Keratinocyte (primary cell): ENCODE data around the gene HOMEZ. TPM values are rescaled to one million over a fixed set of nuclear protein-coding genes. Genes with fewer than 3 reads are reported as not detected.

Experiments
- DNase-seq: peaks from one replicate; pipeline ENCODE4 v3.0.0-alpha.2; 2011; ENCODE audit warnings: low read depth, missing footprints, low spot score
- FAIRE-seq: peaks from 2 replicates; lab custom pipeline; 2011; peaks lifted over from hg19 to GRCh38; lab: Jason Lieb, UNC
- H2AFZ ChIP-seq: 2 replicates; pipeline ENCODE4 v1.6.0; 2012; ENCODE audit warnings: low read length, control low read depth, inconsistent platforms; ENCODE audit not compliant: control insufficient read depth
- H3K27ac ChIP-seq: 2 replicates; pipeline ENCODE4 v1.5.1; 2011; ENCODE audit warnings: low read length; ENCODE audit not compliant: control insufficient read depth, insufficient read depth
- H3K27me3 ChIP-seq: 3 replicates; pipeline ENCODE4 v1.6.0; 2011; ENCODE audit warnings: low read length; ENCODE audit not compliant: control insufficient read depth, insufficient read depth; ENCODE audit errors: extremely low read depth
- H3K36me3 ChIP-seq, 2 experiments: 2 replicates in 1 of 2; 3 replicates in 1 of 2; pipeline ENCODE4 v1.5.1; 2011; ENCODE audit warnings: low read length in 2 of 2, mild to moderate bottlenecking in 1 of 2; ENCODE audit not compliant: control insufficient read depth in 2 of 2, insufficient read depth in 2 of 2; ENCODE audit errors: extremely low read depth in 1 of 2
- H3K4me1 ChIP-seq: 3 replicates; pipeline ENCODE4 v1.5.1; 2011; ENCODE audit warnings: low read length; ENCODE audit not compliant: control insufficient read depth, insufficient read depth; ENCODE audit errors: extremely low read depth
- H3K4me2 ChIP-seq: 3 replicates; pipeline ENCODE4 v1.6.0; 2011; ENCODE audit warnings: low read depth, low read length; ENCODE audit not compliant: control insufficient read depth, insufficient read depth; ENCODE audit errors: extremely low read depth
- H3K4me3 ChIP-seq, 3 experiments: fragments of 200-600 bp in 1 of 3; sonication (generic) in 1 of 3; 2 replicates in 2 of 3; 3 replicates in 1 of 3; pipeline ENCODE4 v1.5.1; 2011 to 2016; ENCODE audit warnings: low read length in 3 of 3, mild to moderate bottlenecking in 3 of 3, control low read depth in 2 of 3, inconsistent platforms in 1 of 3, low read depth in 1 of 3, mixed read lengths in 1 of 3, mixed run types in 1 of 3, moderate library complexity in 1 of 3; ENCODE audit not compliant: control insufficient read depth in 2 of 3, insufficient read depth in 2 of 3; ENCODE audit errors: extremely low read depth in 1 of 3
- H3K79me2 ChIP-seq: 2 replicates; pipeline ENCODE4 v1.6.0; 2012; ENCODE audit warnings: low read length; ENCODE audit not compliant: control insufficient read depth, insufficient read depth
- H3K9ac ChIP-seq: 3 replicates; pipeline ENCODE4 v1.6.0; 2011; ENCODE audit warnings: low read length; ENCODE audit not compliant: control insufficient read depth, insufficient read depth; ENCODE audit errors: extremely low read depth
- H3K9me1 ChIP-seq: 3 replicates; pipeline ENCODE4 v1.6.0; 2011; ENCODE audit warnings: low read length; ENCODE audit not compliant: control insufficient read depth, insufficient read depth; ENCODE audit errors: extremely low read depth
- H3K9me3 ChIP-seq: 2 replicates; pipeline ENCODE4 v1.5.1; 2012; ENCODE audit warnings: low read depth, low read length; ENCODE audit not compliant: control insufficient read depth
- H4K20me1 ChIP-seq: 3 replicates; pipeline ENCODE4 v1.6.0; 2011; ENCODE audit warnings: low read length; ENCODE audit not compliant: control insufficient read depth, insufficient read depth; ENCODE audit errors: extremely low read depth
- EZH2 ChIP-seq: IDR thresholded peaks from one replicate; pipeline ENCODE4 v1.6.1; 2012; ENCODE audit warnings: inconsistent platforms, mild to moderate bottlenecking, low read length, moderate library complexity
- dilution Hi-C: fragments of 300-500 bp; cut with MboI; formaldehyde crosslinking; loops from one replicate; pipeline ENCODE4 v1.7.0; 2020; ENCODE audit warnings: low sequenced_read_pairs; ENCODE audit not compliant: extremely low pct_ligation_motif_present
- polyA plus RNA-seq, 5 experiments: library from polyadenylated mRNA; depleted of rRNA in 3 of 5; stranded (reverse) in 3 of 5; stranded (forward) in 1 of 5; unstranded in 1 of 5; fragments of >200 nt; gene quantifications; 1 replicate in 1 of 5; 2 replicates in 3 of 5; 3 replicates in 1 of 5; pipeline versions ENCODE4 v1.2.1 to v1.2.3, GENCODE V29; 2011 to 2012; ENCODE audit warnings: missing spikeins in 2 of 5, low read depth in 1 of 5, low replicate concordance in 1 of 5
- TF ChIP-seq, protein P1 (sequence below), 3 experiments: IDR thresholded peaks in 1 of 3; conservative IDR thresholded peaks in 1 of 3; optimal IDR thresholded peaks in 1 of 3; 2 replicates in 2 of 3; 3 replicates in 1 of 3; pipeline versions ENCODE3 to v1.5.1; 2011; ENCODE audit warnings: low read length in 3 of 3, mild to moderate bottlenecking in 3 of 3, moderate library complexity in 2 of 3, control low read depth in 1 of 3, inconsistent platforms in 1 of 3; ENCODE audit not compliant: insufficient read depth in 2 of 3; ENCODE audit errors: extremely low read depth in 1 of 3

HOMEZ gene
- polyA plus RNA-seq, 1 donor (not counting 4 experiments of a cell fraction or from before 2014, with no cell fraction given), result 31.9 TPM

DNA sequence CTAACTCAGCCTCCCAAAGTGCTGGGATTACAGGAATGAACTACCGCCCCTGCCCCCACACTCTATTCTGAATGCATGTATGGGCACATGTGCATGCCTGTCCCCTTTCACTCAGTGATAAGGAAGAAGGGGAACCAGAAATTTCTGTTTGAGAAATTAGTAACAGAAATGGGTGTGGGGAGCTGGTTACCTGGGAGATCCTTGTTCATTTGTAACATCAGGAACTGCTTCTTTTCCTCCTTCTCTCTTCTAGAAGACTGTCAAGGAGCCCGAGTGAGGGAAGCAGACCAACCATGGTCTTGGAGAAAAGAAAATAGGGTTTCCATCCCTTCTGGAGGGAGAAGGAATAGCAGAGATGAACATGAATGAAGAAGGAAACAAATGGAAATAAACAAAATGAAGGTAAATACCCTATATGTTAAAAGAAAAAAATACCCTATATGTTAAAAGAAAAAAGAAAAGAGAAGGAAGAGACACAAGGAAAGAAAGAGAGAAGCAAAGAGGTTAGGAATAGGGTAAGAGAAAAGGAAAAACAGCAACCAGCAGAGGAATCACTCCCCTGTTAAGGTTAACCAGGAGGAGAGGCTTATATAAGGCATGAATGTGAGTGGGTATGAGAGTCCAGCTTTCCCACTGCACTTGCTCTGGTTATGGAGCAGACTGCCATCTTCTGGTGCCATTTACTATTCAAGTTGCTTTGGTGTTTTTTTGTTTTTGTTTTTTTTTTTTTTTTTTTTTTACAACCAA, 13.5 kb upstream of the HOMEZ start:
- TF ChIP-seq, protein P1, sequence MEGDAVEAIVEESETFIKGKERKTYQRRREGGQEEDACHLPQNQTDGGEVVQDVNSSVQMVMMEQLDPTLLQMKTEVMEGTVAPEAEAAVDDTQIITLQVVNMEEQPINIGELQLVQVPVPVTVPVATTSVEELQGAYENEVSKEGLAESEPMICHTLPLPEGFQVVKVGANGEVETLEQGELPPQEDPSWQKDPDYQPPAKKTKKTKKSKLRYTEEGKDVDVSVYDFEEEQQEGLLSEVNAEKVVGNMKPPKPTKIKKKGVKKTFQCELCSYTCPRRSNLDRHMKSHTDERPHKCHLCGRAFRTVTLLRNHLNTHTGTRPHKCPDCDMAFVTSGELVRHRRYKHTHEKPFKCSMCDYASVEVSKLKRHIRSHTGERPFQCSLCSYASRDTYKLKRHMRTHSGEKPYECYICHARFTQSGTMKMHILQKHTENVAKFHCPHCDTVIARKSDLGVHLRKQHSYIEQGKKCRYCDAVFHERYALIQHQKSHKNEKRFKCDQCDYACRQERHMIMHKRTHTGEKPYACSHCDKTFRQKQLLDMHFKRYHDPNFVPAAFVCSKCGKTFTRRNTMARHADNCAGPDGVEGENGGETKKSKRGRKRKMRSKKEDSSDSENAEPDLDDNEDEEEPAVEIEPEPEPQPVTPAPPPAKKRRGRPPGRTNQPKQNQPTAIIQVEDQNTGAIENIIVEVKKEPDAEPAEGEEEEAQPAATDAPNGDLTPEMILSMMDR (optimal IDR thresholded peaks at IDR 0.05 in 1 of 3, IDR thresholded peaks at IDR 0.05 in 1 of 3, conservative IDR thresholded peaks at IDR 0.05 in 1 of 3; ENCODE audit: extremely low read depth in 1 of 3, insufficient read depth in 2 of 3, low read length in 3 of 3), result peak; percentile 22 to 60 (median 39)
- TF ChIP-seq EZH2, result no peak
- H3K4me1 ChIP-seq, result peaks cover 35% of the 10 kb centered on the region
- peak overlapping the region; percentile 100 for H3K4me2 ChIP-seq
- no peaks in the 10 kb centered on the region for H3K27me3 ChIP-seq
- H2AFZ ChIP-seq, result no peak overlapping the region
- H3K79me2 ChIP-seq, result no peaks in the 10 kb centered on the region
- no peak for DNase-seq
- H3K36me3 ChIP-seq, result no peaks in the 10 kb centered on the region
- dilution Hi-C loops, result no loop called here
- H3K27ac ChIP-seq, result peak overlapping the region; percentile 91
- H3K9me3 ChIP-seq, result no peaks in the 10 kb centered on the region
- H4K20me1 ChIP-seq, result no peaks in the 10 kb centered on the region
- peak overlapping the region; percentile 89 for H3K9ac ChIP-seq
- no peak overlapping the region for H3K4me3 ChIP-seq
- H3K9me1 ChIP-seq, result no peaks in the 10 kb centered on the region
- no peak for FAIRE-seq

DNA sequence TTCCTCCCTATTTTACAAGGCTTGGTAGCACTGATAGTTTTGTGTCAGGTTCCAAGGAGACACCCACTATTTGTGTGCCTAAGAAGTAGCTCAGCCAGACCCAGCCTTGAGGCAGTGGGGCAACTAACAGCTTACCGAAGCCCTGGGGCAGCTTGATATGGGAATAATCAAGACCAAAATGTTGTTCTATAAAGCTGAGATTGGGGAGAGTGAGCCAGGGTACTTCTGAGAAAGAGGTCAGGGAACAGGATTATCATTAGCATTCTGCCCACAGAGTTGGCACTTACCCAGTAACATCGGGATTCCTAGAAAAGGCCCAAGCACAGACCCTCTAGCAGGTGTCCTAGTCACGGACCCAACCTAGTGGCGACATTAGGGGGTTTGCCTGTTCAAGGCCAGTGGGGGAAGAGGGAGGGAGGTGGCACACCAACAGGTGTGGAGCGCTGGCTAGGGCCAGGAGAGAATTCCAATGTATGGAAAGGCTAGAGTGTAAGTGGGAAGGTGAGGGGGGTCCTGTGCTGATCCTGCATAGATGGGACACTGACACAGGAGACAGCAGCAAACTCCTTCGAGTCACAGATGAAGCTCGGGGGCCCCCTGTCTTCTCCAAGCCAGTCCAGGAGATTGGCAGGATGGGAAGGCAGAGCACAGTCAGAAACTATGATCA, 11.8 kb upstream of the HOMEZ start:
- Histone ChIP-seq H3K79me2 (no peaks in the 10 kb centered on the region), H4K20me1 (no peaks in the 10 kb centered on the region), H3K9me3 (no peaks in the 10 kb centered on the region), H3K9ac (peak overlapping the region; percentile 19), H3K36me3 (no peaks in the 10 kb centered on the region), H3K9me1 (no peaks in the 10 kb centered on the region), H2AFZ (no peak overlapping the region), H3K4me1 (peaks cover 33% of the 10 kb centered on the region), H3K4me2 (no peak overlapping the region), H3K27ac (peak overlapping the region; percentile 79), H3K4me3 (no peak overlapping the region), H3K27me3 (no peaks in the 10 kb centered on the region)
- TF ChIP-seq, protein P1 (optimal IDR thresholded peaks at IDR 0.05 in 1 of 3, IDR thresholded peaks at IDR 0.05 in 1 of 3, conservative IDR thresholded peaks at IDR 0.05 in 1 of 3; ENCODE audit: extremely low read depth in 1 of 3, insufficient read depth in 2 of 3, low read length in 3 of 3), result no peak
- TF ChIP-seq EZH2, result no peak
- FAIRE-seq (no peak), DNase-seq (no peak)
- dilution Hi-C loops, result no loop called here
